SU-DHL-6 (cell line): ENCODE data around the gene SERPINC1.

Experiments
- EZH2phosphoT487 ChIP-seq: fragments of 200-600 bp; sonication (generic), shearing (Covaris generic); conservative IDR thresholded peaks from 2 replicates; pipeline ENCODE4 v1.6.1; 2018; ENCODE audit warnings: mild to moderate bottlenecking, antibody characterized with exemption, low read length, moderate library complexity, mixed read lengths
- TF ChIP-seq, protein P1 (sequence below): fragments of 200-600 bp; sonication (generic); IDR thresholded peaks from one replicate; pipeline ENCODE4 v1.5.1; 2017; ENCODE audit warnings: antibody characterized with exemption, mild to moderate bottlenecking, low read length, moderate library complexity; ENCODE audit not compliant: insufficient read depth, poor library complexity, severe bottlenecking

DNA sequence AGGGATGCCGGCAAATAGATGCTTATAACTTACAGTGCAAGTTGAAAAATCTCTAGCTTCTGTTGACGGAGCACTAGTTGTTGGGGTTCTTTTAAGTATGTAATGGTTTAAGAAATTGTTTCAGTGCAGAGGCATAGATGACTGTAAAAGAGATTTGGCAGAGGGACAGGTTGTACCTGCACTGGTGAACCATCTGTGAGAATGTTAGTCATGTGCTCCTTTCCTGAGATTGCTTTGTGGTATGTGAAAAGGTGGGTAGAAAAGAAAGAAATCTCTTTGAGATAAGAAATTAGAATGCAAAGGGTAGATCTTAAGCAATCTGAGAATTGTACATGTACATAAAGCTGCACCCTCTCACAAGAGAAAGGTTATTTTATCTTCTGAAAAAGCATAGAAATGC lies 29.5 kb downstream of the SERPINC1 start:
- TF ChIP-seq, protein P1, sequence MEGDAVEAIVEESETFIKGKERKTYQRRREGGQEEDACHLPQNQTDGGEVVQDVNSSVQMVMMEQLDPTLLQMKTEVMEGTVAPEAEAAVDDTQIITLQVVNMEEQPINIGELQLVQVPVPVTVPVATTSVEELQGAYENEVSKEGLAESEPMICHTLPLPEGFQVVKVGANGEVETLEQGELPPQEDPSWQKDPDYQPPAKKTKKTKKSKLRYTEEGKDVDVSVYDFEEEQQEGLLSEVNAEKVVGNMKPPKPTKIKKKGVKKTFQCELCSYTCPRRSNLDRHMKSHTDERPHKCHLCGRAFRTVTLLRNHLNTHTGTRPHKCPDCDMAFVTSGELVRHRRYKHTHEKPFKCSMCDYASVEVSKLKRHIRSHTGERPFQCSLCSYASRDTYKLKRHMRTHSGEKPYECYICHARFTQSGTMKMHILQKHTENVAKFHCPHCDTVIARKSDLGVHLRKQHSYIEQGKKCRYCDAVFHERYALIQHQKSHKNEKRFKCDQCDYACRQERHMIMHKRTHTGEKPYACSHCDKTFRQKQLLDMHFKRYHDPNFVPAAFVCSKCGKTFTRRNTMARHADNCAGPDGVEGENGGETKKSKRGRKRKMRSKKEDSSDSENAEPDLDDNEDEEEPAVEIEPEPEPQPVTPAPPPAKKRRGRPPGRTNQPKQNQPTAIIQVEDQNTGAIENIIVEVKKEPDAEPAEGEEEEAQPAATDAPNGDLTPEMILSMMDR: no peak
- no peak for TF ChIP-seq EZH2phosphoT487
